ENCODE data around the gene PAPLN. TPM values are rescaled to one million over a fixed set of nuclear protein-coding genes. Genes with fewer than 3 reads are reported as not detected.

Gene PAPLN
- polyA plus RNA-seq, 1 experiment: 1.0 TPM

DNA sequence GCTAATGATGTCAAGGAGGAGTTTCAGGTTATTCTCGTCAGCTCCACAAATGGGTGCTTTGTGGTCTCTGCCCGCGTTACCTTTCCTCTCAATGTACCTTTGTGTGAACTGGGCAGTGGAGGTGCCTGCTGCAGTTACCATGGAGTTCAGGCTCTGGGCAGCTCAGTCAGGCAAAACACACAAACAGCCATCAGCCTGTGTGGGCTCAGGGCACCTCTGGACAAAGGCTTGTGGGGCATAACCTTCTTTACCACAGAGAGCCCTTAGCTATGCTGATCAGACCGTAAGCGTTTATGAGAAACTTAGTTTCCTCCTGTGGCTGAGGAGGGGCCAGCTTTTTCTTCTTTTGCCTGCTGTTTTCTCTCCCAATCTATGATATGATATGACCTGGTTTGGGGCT, 16.7 kb upstream of the PAPLN start:
- no peak for DNase-seq (ENCODE audit: low read depth)
- Histone ChIP-seq H3K36me3 (ENCODE audit: control insufficient read depth, insufficient read depth, low read length) (peaks cover 8% of the 10 kb centered on the region), H3K4me3 (ENCODE audit: low read depth, low read length) (no peak overlapping the region), H3K27me3 (ENCODE audit: control insufficient read depth, insufficient read depth, low read length) (no peaks in the 10 kb centered on the region)
- TF ChIP-seq, protein P1, sequence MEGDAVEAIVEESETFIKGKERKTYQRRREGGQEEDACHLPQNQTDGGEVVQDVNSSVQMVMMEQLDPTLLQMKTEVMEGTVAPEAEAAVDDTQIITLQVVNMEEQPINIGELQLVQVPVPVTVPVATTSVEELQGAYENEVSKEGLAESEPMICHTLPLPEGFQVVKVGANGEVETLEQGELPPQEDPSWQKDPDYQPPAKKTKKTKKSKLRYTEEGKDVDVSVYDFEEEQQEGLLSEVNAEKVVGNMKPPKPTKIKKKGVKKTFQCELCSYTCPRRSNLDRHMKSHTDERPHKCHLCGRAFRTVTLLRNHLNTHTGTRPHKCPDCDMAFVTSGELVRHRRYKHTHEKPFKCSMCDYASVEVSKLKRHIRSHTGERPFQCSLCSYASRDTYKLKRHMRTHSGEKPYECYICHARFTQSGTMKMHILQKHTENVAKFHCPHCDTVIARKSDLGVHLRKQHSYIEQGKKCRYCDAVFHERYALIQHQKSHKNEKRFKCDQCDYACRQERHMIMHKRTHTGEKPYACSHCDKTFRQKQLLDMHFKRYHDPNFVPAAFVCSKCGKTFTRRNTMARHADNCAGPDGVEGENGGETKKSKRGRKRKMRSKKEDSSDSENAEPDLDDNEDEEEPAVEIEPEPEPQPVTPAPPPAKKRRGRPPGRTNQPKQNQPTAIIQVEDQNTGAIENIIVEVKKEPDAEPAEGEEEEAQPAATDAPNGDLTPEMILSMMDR (IDR thresholded peaks at IDR 0.05; ENCODE audit: insufficient read depth, low read depth, low read length): no peak
- ChIA-PET CTCF (interaction anchor here (1.0 to 1.9 kb wide), 2 partner anchors 9 kb away, joined by 3 to 8 read pairs; no protein-coding TSS in a partner anchor), POLR2A (no interaction called here)

GRCh38 chr14:73221945-73222344, 15.4 kb upstream of the PAPLN start:
- Histone ChIP-seq H3K36me3 (ENCODE audit: control insufficient read depth, insufficient read depth, low read length) (peaks cover 8% of the 10 kb centered on the region), H3K4me3 (ENCODE audit: low read depth, low read length) (no peak overlapping the region), H3K27me3 (ENCODE audit: control insufficient read depth, insufficient read depth, low read length) (no peaks in the 10 kb centered on the region)
- ChIA-PET CTCF (interaction anchor here (1.1 kb wide), 1 partner anchor 10 kb away, joined by 4 read pairs; no protein-coding TSS in a partner anchor), POLR2A (interaction anchor here (0.7 kb wide), 1 partner anchor 313 kb away, joined by 3 read pairs; no protein-coding TSS in a partner anchor)
- TF ChIP-seq, protein P1 (IDR thresholded peaks at IDR 0.05; ENCODE audit: insufficient read depth, low read depth, low read length): no peak
- DNase-seq (ENCODE audit: low read depth): peak; percentile 32

DNA sequence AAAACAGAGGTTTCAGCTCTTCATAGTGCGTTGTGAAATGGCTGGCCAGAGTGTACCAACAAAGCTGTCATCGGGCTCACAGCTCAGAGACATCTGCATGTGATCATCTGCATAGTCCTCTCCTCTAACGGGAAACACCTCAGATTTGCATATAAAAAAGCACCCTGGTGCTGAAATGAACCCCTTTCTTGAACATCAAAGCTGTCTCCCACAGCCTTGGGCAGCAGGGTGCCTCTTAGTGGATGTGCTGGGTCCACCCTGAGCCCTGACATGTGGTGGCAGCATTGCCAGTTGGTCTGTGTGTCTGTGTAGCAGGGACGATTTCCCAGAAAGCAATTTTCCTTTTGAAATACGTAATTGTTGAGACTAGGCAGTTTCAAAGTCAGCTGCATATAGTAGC, 14.3 kb upstream of the PAPLN start:
- CTCF ChIA-PET: interaction anchor here (1.0 kb wide), 2 partner anchors 73 to 267 kb away, joined by 3 read pairs; partner anchors contain the start of gene RIOX1
- POLR2A ChIA-PET: no interaction called here
- no peak for DNase-seq (ENCODE audit: low read depth)
- peaks cover 6% of the 10 kb centered on the region for H3K36me3 ChIP-seq (ENCODE audit: control insufficient read depth, insufficient read depth, low read length)
- H3K4me3 ChIP-seq (ENCODE audit: low read depth, low read length): no peak overlapping the region
- no peaks in the 10 kb centered on the region for H3K27me3 ChIP-seq (ENCODE audit: control insufficient read depth, insufficient read depth, low read length)
- TF ChIP-seq, protein P1 (IDR thresholded peaks at IDR 0.05; ENCODE audit: insufficient read depth, low read depth, low read length): no peak

DNA sequence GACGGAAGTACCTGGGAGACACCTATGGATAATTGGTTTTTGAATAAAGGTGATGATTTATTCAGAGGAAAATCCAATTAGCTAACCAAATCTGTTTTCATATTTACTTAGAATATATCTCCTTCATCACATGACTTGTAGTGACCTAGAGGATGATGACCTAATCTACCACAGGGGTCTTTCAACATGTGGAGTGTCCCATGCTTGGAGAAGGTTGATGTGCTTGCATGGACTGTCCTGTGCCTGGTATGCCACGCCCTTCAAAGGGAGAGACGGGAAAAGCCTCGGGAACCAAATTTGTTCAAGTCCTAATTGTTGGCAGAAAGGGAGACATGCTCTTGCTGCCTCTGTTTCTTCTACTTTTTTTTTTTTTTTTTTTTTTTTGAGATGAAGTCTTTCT, 11.8 kb upstream of the PAPLN start:
- TF ChIP-seq, protein P1 (IDR thresholded peaks at IDR 0.05; ENCODE audit: insufficient read depth, low read depth, low read length): no peak
- CTCF ChIA-PET: no interaction called here
- H3K36me3 ChIP-seq (ENCODE audit: control insufficient read depth, insufficient read depth, low read length): peaks cover 1% of the 10 kb centered on the region
- H3K27me3 ChIP-seq (ENCODE audit: control insufficient read depth, insufficient read depth, low read length): no peaks in the 10 kb centered on the region
- H3K4me3 ChIP-seq (ENCODE audit: low read depth, low read length): no peak overlapping the region
- no peak for DNase-seq (ENCODE audit: low read depth)
- POLR2A ChIA-PET: no interaction called here

DNA sequence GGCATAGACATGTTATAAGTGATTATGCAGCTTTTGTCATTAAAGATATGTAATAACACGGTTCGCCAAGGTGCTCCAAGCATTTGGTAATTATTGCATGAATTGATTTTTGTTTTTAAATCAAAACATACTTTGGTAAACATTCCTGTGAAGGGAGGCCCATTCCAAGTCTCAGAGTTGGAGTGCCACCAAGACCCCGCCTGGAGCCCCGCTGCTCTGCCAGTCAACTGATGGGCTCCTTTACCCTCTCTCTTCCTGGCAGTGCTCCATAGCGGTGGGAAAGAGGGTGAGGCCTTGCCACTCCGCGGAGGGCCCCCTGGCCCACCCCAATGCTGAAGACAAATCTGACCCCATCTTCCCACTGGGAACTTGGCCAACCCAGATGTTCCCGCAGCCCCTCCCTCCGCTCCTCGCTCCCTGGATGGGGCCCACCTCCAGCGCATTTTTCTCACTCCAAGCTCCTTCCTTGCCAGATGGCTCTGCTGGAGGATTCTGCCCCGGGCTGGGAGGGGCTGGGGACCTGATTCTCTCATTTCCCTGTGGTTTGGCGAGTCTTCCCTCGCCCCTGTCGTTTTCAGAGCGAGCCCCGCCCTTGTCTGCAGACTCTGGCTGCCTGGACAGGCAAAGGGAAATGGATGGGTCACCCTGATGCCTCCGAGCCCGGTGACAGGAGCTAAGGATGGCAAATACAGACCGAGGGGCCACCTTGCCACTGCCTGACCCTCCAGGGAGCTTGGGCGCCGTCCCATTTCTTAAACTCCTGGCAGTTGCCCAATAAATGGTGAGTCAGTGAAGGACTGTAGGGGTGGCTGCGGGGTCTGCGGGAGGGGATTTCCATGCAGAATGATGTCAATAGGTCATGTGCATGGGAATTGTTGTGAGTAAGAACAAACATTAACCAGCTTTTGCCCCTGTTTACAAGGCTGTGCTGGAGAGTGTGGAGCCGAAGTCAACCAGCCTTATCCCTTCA, 9.2 kb upstream of the PAPLN start:
- TF ChIP-seq, protein P1 (IDR thresholded peaks at IDR 0.05; ENCODE audit: insufficient read depth, low read depth, low read length): no peak
- CTCF ChIA-PET: no interaction called here
- POLR2A ChIA-PET: interaction anchor here (1.0 kb wide), 1 partner anchor 10 kb away, joined by 4 read pairs; no protein-coding TSS in a partner anchor
- peak; percentile 44 for DNase-seq (ENCODE audit: low read depth)
- no peak overlapping the region for H3K4me3 ChIP-seq (ENCODE audit: low read depth, low read length)
- H3K36me3 ChIP-seq (ENCODE audit: control insufficient read depth, insufficient read depth, low read length): peaks cover 1% of the 10 kb centered on the region; the same call in 1 of the 2 replicates
- no peaks in the 10 kb centered on the region for H3K27me3 ChIP-seq (ENCODE audit: control insufficient read depth, insufficient read depth, low read length)
